Measurements from ENCODE around the gene PTPN3. TPM values are rescaled to one million over a fixed set of nuclear protein-coding genes. Genes with fewer than 3 reads are reported as not detected.

The PTPN3 gene
- total RNA-seq, 1 experiment from 2014 or later: 10.4 TPM

DNA sequence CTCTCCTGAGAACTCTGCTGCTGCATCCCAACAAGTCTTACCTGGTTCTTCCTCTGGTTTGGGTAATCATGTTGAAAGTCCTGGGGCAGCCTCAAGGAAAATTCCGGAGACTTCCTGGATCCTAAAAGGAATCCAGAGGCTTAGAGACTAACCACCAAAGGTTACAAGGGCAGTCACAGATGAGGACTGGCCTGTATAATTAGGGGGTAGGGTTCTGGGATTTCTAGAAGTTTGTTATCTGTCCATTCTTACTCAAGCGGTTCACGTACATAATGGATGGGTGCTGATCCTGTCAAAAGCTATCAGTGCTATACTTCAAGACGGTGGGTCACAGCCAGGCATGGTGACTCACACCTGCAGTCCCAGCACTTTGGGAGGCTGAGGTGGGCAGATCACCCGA, 125.9 kb downstream of the PTPN3 start:
- no TSS peak for BruUV-seq (replicated peaks)
- no peaks in the 10 kb centered on the region for H3K27me3 ChIP-seq (ENCODE audit: control insufficient read depth, insufficient read depth, low read length)
- DNase-seq (ENCODE audit: low read depth, low spot score) (no peak), ATAC-seq (no peak)
- no peaks in the 10 kb centered on the region for H3K36me3 ChIP-seq (ENCODE audit: control insufficient read depth, insufficient read depth, low read length)
- intact Hi-C loops (cut with micrococcal nuclease; ENCODE audit: unreplicated experiment) (no loop called here), in situ Hi-C loops (cut with HindIII; ENCODE audit: low pct_unique_long_range_greater_than_20kb, low sequenced_read_pairs) (no loop called here)
- H3K4me1 ChIP-seq (ENCODE audit: control insufficient read depth, insufficient read depth, low read length): no peaks in the 10 kb centered on the region
- ChIA-PET POLR2A (no interaction called here), CTCF (no interaction called here)
- H3K27ac ChIP-seq (ENCODE audit: low read length): no peak overlapping the region
- no peaks in the 10 kb centered on the region for H3K9me3 ChIP-seq (ENCODE audit: control insufficient read depth, insufficient read depth, low read depth, low read length)
- H3K4me3 ChIP-seq (ENCODE audit: low read depth in 2 of 2, low read length in 2 of 2): no peak overlapping the region
- no peak for TF ChIP-seq POLR2AphosphoS5 (IDR thresholded peaks at IDR 0.05; ENCODE audit: low read depth, low read length)
- TF ChIP-seq, protein P1, sequence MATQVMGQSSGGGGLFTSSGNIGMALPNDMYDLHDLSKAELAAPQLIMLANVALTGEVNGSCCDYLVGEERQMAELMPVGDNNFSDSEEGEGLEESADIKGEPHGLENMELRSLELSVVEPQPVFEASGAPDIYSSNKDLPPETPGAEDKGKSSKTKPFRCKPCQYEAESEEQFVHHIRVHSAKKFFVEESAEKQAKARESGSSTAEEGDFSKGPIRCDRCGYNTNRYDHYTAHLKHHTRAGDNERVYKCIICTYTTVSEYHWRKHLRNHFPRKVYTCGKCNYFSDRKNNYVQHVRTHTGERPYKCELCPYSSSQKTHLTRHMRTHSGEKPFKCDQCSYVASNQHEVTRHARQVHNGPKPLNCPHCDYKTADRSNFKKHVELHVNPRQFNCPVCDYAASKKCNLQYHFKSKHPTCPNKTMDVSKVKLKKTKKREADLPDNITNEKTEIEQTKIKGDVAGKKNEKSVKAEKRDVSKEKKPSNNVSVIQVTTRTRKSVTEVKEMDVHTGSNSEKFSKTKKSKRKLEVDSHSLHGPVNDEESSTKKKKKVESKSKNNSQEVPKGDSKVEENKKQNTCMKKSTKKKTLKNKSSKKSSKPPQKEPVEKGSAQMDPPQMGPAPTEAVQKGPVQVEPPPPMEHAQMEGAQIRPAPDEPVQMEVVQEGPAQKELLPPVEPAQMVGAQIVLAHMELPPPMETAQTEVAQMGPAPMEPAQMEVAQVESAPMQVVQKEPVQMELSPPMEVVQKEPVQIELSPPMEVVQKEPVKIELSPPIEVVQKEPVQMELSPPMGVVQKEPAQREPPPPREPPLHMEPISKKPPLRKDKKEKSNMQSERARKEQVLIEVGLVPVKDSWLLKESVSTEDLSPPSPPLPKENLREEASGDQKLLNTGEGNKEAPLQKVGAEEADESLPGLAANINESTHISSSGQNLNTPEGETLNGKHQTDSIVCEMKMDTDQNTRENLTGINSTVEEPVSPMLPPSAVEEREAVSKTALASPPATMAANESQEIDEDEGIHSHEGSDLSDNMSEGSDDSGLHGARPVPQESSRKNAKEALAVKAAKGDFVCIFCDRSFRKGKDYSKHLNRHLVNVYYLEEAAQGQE (IDR thresholded peaks at IDR 0.05; ENCODE audit: insufficient read depth in 1 of 2, low read depth in 2 of 2, low read length in 1 of 2): no peak
- TF ChIP-seq, protein P2, sequence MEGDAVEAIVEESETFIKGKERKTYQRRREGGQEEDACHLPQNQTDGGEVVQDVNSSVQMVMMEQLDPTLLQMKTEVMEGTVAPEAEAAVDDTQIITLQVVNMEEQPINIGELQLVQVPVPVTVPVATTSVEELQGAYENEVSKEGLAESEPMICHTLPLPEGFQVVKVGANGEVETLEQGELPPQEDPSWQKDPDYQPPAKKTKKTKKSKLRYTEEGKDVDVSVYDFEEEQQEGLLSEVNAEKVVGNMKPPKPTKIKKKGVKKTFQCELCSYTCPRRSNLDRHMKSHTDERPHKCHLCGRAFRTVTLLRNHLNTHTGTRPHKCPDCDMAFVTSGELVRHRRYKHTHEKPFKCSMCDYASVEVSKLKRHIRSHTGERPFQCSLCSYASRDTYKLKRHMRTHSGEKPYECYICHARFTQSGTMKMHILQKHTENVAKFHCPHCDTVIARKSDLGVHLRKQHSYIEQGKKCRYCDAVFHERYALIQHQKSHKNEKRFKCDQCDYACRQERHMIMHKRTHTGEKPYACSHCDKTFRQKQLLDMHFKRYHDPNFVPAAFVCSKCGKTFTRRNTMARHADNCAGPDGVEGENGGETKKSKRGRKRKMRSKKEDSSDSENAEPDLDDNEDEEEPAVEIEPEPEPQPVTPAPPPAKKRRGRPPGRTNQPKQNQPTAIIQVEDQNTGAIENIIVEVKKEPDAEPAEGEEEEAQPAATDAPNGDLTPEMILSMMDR (IDR thresholded peaks at IDR 0.05): no peak
- TF ChIP-seq TCF7L2 (IDR thresholded peaks at IDR 0.05; ENCODE audit: low read depth, low read length): no peak
- TF ChIP-seq SIN3A (IDR thresholded peaks at IDR 0.05; ENCODE audit: borderline replicate concordance, insufficient read depth, low read depth, low read length): no peak

DNA sequence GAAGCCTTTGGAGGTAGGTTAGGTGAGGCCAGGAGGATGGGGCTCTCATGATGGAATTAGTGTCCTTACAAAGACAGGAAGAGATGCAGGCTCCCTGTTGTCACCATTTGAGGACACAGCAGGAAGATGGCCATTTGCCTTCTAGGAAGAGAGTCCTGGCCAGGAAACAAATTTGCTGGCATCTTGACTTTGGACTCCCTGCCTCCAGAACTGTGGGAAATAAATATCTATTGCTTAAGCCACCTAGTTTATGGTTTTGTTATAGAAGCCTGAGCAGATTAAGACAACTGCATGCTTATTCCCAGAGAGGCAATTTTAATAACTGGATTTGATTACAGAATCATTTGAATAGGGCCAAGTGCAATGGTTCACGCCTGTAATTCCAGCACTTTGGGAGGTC, 126.7 kb downstream of the PTPN3 start:
- Histone ChIP-seq H3K4me1 (ENCODE audit: control insufficient read depth, insufficient read depth, low read length) (no peaks in the 10 kb centered on the region), H3K4me3 (ENCODE audit: low read depth in 2 of 2, low read length in 2 of 2) (no peak overlapping the region), H3K27me3 (ENCODE audit: control insufficient read depth, insufficient read depth, low read length) (no peaks in the 10 kb centered on the region), H3K9me3 (ENCODE audit: control insufficient read depth, insufficient read depth, low read depth, low read length) (no peaks in the 10 kb centered on the region), H3K27ac (ENCODE audit: low read length) (no peak overlapping the region), H3K36me3 (ENCODE audit: control insufficient read depth, insufficient read depth, low read length) (no peaks in the 10 kb centered on the region)
- DNase-seq (ENCODE audit: low read depth, low spot score) (no peak), ATAC-seq (no peak)
- in situ Hi-C loops (cut with HindIII; ENCODE audit: low pct_unique_long_range_greater_than_20kb, low sequenced_read_pairs): no loop called here
- POLR2A ChIA-PET: no interaction called here
- no peak for TF ChIP-seq SIN3A (IDR thresholded peaks at IDR 0.05; ENCODE audit: borderline replicate concordance, insufficient read depth, low read depth, low read length)
- TF ChIP-seq POLR2AphosphoS5 (IDR thresholded peaks at IDR 0.05; ENCODE audit: low read depth, low read length): no peak
- TF ChIP-seq, protein P2 (IDR thresholded peaks at IDR 0.05): no peak
- TF ChIP-seq TCF7L2 (IDR thresholded peaks at IDR 0.05; ENCODE audit: low read depth, low read length): no peak
- TF ChIP-seq, protein P1 (IDR thresholded peaks at IDR 0.05; ENCODE audit: insufficient read depth in 1 of 2, low read depth in 2 of 2, low read length in 1 of 2): no peak
- CTCF ChIA-PET: no interaction called here
- intact Hi-C loops (cut with micrococcal nuclease; ENCODE audit: unreplicated experiment): no loop called here
- BruUV-seq (replicated peaks): no TSS peak
